CD14-positive monocyte (primary cell): ENCODE results near the gene DUSP1. TPM values are rescaled to one million over a fixed set of nuclear protein-coding genes. Genes with fewer than 3 reads are reported as not detected.

ENCODE experiments used
- DNase-seq, 3 donors: peaks; one replicate each; pipeline ENCODE4 v3.0.0-alpha.2; 2011 to 2022
- H2AFZ ChIP-seq: 2 replicates; pipeline ENCODE4 v1.6.0; 2012; ENCODE audit warnings: mild to moderate bottlenecking, low read depth, low read length, inconsistent platforms; ENCODE audit not compliant: insufficient read depth, poor library complexity, severe bottlenecking
- H3K27ac ChIP-seq, 2 donors: 1 replicate in 1 of 2; 2 replicates in 1 of 2; pipeline ENCODE4 v1.5.1; 2012 to 2013; ENCODE audit warnings: low read length in 2 of 2, control low read depth in 1 of 2, inconsistent platforms in 1 of 2, low read depth in 1 of 2, mild to moderate bottlenecking in 1 of 2
- H3K27me3 ChIP-seq, 2 donors: one replicate each; pipeline versions ENCODE4 v1.6.0 to v1.6.1; 2011 to 2013; ENCODE audit warnings: low read length in 2 of 2; ENCODE audit not compliant: control insufficient read depth in 2 of 2, insufficient read depth in 2 of 2
- H3K36me3 ChIP-seq, 2 donors: replicated peaks in 1 of 2; 1 replicate in 1 of 2; 2 replicates in 1 of 2; pipeline versions ENCODE4 v1.5.1 to v1.6.1; 2012 to 2013; ENCODE audit warnings: low read length in 2 of 2, control low read depth in 1 of 2, inconsistent platforms in 1 of 2, mild to moderate bottlenecking in 1 of 2; ENCODE audit not compliant: insufficient read depth in 2 of 2, control insufficient read depth in 1 of 2
- H3K4me1 ChIP-seq, 2 donors: 1 replicate in 1 of 2; 2 replicates in 1 of 2; pipeline versions ENCODE4 v1.5.1 to v1.6.1; 2012 to 2013; ENCODE audit warnings: low read length in 2 of 2, control low read depth in 1 of 2, inconsistent platforms in 1 of 2, mild to moderate bottlenecking in 1 of 2, moderate library complexity in 1 of 2; ENCODE audit not compliant: insufficient read depth in 2 of 2, control insufficient read depth in 1 of 2
- H3K4me2 ChIP-seq: replicated peaks from 2 replicates; pipeline ENCODE3; 2012; ENCODE audit warnings: low read length, moderate library complexity, mild to moderate bottlenecking; ENCODE audit not compliant: poor library complexity, severe bottlenecking; ENCODE audit errors: extremely low read depth
- H3K4me3 ChIP-seq, 3 experiments: fragments of 200-600 bp in 1 of 3; sonication (generic) in 1 of 3; replicated peaks in 1 of 3; 1 replicate in 2 of 3; 2 replicates in 1 of 3; pipeline ENCODE4 v1.5.1; 2011 to 2013; ENCODE audit warnings: low read length in 3 of 3, mild to moderate bottlenecking in 3 of 3, control low read depth in 2 of 3, low read depth in 2 of 3, inconsistent platforms in 1 of 3, moderate library complexity in 1 of 3
- H3K79me2 ChIP-seq: 2 replicates; pipeline ENCODE4 v1.6.0; 2012; ENCODE audit warnings: mild to moderate bottlenecking, control low read depth, inconsistent platforms, low read length, moderate library complexity; ENCODE audit not compliant: insufficient read depth
- H3K9ac ChIP-seq: 2 replicates; pipeline ENCODE4 v1.6.0; 2017; ENCODE audit warnings: low read length, mild to moderate bottlenecking; ENCODE audit not compliant: insufficient read depth, poor library complexity, severe bottlenecking
- H3K9me3 ChIP-seq, 2 donors: replicated peaks in 1 of 2; 1 replicate in 1 of 2; 2 replicates in 1 of 2; pipeline versions ENCODE4 v1.5.1 to v1.6.1; 2012 to 2013; ENCODE audit warnings: low read length in 2 of 2, control low read depth in 1 of 2; ENCODE audit not compliant: control insufficient read depth in 1 of 2, insufficient read depth in 1 of 2
- H4K20me1 ChIP-seq: 2 replicates; pipeline ENCODE4 v1.6.0; 2012; ENCODE audit warnings: mild to moderate bottlenecking, low read length, control low read depth, moderate library complexity; ENCODE audit not compliant: insufficient read depth
- H3K27ac Mint-ChIP-seq, 7 donors: one replicate each; pipeline ENCODE4 v1.8.0; 2020; ENCODE audit warnings: mild to moderate bottlenecking in 7 of 7, mixed read lengths in 7 of 7, moderate library complexity in 6 of 7, inconsistent platforms in 2 of 7
- H3K27me3 Mint-ChIP-seq, 3 donors: one replicate each; pipeline ENCODE4 v1.8.0; 2021 to 2022; ENCODE audit warnings: low read depth in 3 of 3, mild to moderate bottlenecking in 3 of 3, mixed read lengths in 3 of 3, moderate library complexity in 3 of 3, inconsistent platforms in 1 of 3
- H3K36me3 Mint-ChIP-seq, 2 donors: one replicate each; pipeline ENCODE4 v1.8.0; 2020; ENCODE audit warnings: mixed read lengths in 2 of 2, inconsistent platforms in 1 of 2, mild to moderate bottlenecking in 1 of 2
- H3K4me1 Mint-ChIP-seq: one replicate; pipeline ENCODE4 v1.8.0; 2020; ENCODE audit warnings: mild to moderate bottlenecking, mixed read lengths
- H3K4me3 Mint-ChIP-seq, 2 donors: one replicate each; pipeline ENCODE4 v1.8.0; 2020; ENCODE audit warnings: mild to moderate bottlenecking in 2 of 2, mixed read lengths in 2 of 2, moderate library complexity in 1 of 2
- H3K9me3 Mint-ChIP-seq, 7 donors: one replicate each; pipeline ENCODE4 v1.8.0; 2020 to 2022; ENCODE audit warnings: mixed read lengths in 7 of 7, mild to moderate bottlenecking in 6 of 7, moderate library complexity in 6 of 7, inconsistent platforms in 2 of 7
- CTCF ChIP-seq: fragments of 200-600 bp; IDR thresholded peaks from one replicate; pipeline ENCODE4 v1.8.0; 2022; ENCODE audit warnings: antibody characterized with exemption, mild to moderate bottlenecking
- WGBS: methylation state at CpG from one replicate; pipeline ENCODE4 v1.1.5; 2013; ENCODE audit warnings: missing lambda C conversion rate; ENCODE audit not compliant: insufficient coverage; 5-methylcytosine and 5-hydroxymethylcytosine counted together
- intact Hi-C, 2 donors: fragments of 100-400 bp; cut with micrococcal nuclease; formaldehyde crosslinking; loops; one replicate each; pipeline versions ENCODE4 v1.15.0 to v1.15.1; 2023
- polyA plus RNA-seq, 3 donors: library from polyadenylated mRNA; depleted of rRNA in 1 of 3; unstranded in 2 of 3; stranded (reverse) in 1 of 3; fragments of 300-500 nt in 2 of 3; fragments of >200 nt in 1 of 3; fragmentation: Illumina TruSeq in 2 of 3; gene quantifications; 1 replicate in 2 of 3; 2 replicates in 1 of 3; pipeline ENCODE4 v1.2.3, GENCODE V29; 2012 to 2021

The DUSP1 gene
- polyA plus RNA-seq, 3 donors: 1,963 to 4,884 (median 3,954) TPM

- Histone ChIP-seq H3K9me3 (no peaks in the 10 kb centered on the region), H2AFZ (no peak overlapping the region), H3K4me1 (no peaks in the 10 kb centered on the region), H3K27me3 (no peaks in the 10 kb centered on the region), H3K36me3 (no peaks in the 10 kb centered on the region), H3K79me2 (no peaks in the 10 kb centered on the region), H3K4me3 (no peak overlapping the region), H3K9ac (no peak overlapping the region), H4K20me1 (no peaks in the 10 kb centered on the region), H3K4me2 (no peak overlapping the region), H3K27ac (peak overlapping the region in 1 of 2 donors; percentile 53)
- H3K4me3 Mint-ChIP-seq: no peak overlapping the region
- H3K27me3 Mint-ChIP-seq: peaks cover 0 to 4% (median 3%) of the 10 kb centered on the region in 3 donors
- DNase-seq: peak; percentile 51 to 91 (median 53)
- peak overlapping the region in 3 of 7 donors; percentile 57 to 72 (median 58) for H3K27ac Mint-ChIP-seq
- H3K9me3 Mint-ChIP-seq: peaks cover 0 to 25% (median 7%) of the 10 kb centered on the region in 7 donors
- peaks cover 12% of the 10 kb centered on the region for H3K4me1 Mint-ChIP-seq
- TF ChIP-seq CTCF: no peak
- WGBS: 100% methylated on average over 2 of the region's 19 CpGs
- no peaks in the 10 kb centered on the region for H3K36me3 Mint-ChIP-seq
- intact Hi-C loops: loop anchor here in 1 of 2 donors (5.0 kb wide), 1 partner anchor 36 kb away; no protein-coding TSS in a partner anchor
These were observed 12.7 kb downstream of the DUSP1 start for GRCh38 chr5:172758077-172758833.

- no peaks in the 10 kb centered on the region for H3K79me2 ChIP-seq
- no peaks in the 10 kb centered on the region for H3K36me3 ChIP-seq
- peak in 1 of 3 donors; percentile 27 for DNase-seq
- peaks cover 0 to 4% (median 2%) of the 10 kb centered on the region in 3 donors for H3K27me3 Mint-ChIP-seq
- intact Hi-C loops: loop anchor here in 1 of 2 donors (5.0 kb wide), 1 partner anchor 35 kb away; no protein-coding TSS in a partner anchor
- no peak overlapping the region for H2AFZ ChIP-seq
- H3K9ac ChIP-seq: no peak overlapping the region
- no peak overlapping the region for H3K4me3 Mint-ChIP-seq
- no peaks in the 10 kb centered on the region for H4K20me1 ChIP-seq
- H3K27ac Mint-ChIP-seq: peak overlapping the region in 2 of 7 donors; percentile 57 to 80
- 97% methylated on average over 5 of the region's 9 CpGs for WGBS
- no peak for TF ChIP-seq CTCF
- no peaks in the 10 kb centered on the region for H3K36me3 Mint-ChIP-seq
- peak overlapping the region in 1 of 2 donors; percentile 53 for H3K27ac ChIP-seq
- peaks cover 0 to 25% (median 7%) of the 10 kb centered on the region in 7 donors for H3K9me3 Mint-ChIP-seq
- H3K4me3 ChIP-seq: no peak overlapping the region
- no peak overlapping the region for H3K4me2 ChIP-seq
- peaks cover 12% of the 10 kb centered on the region for H3K4me1 Mint-ChIP-seq
- no peaks in the 10 kb centered on the region for H3K4me1 ChIP-seq
- H3K27me3 ChIP-seq: no peaks in the 10 kb centered on the region
- H3K9me3 ChIP-seq: no peaks in the 10 kb centered on the region
These were observed 13.5 kb downstream of the DUSP1 start for GRCh38 chr5:172757394-172758010.
